ENCODE results near the gene RABEP1.

DNA sequence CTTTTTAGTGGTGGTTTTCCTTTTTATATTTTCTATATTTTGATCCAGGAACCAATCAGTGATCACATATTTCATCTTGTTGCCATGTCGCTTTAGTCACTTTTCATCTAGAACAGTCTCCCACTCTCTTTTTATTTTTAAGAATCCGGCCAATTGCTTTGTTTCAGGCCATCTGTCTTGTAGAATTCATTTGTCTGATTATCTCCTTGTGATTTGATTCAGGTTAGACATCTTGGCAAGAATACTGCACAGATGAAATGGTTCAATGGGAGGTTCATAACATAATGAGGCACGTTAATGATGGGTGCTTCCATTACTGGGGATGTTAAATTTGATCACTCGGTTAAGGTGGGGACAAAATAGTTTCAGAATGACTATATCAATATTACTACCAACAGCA is 88.3 kb downstream of the RABEP1 start:
- TF ChIP-seq EP300 (IDR thresholded peaks at IDR 0.05) = no peak
- TF ChIP-seq, protein P1, sequence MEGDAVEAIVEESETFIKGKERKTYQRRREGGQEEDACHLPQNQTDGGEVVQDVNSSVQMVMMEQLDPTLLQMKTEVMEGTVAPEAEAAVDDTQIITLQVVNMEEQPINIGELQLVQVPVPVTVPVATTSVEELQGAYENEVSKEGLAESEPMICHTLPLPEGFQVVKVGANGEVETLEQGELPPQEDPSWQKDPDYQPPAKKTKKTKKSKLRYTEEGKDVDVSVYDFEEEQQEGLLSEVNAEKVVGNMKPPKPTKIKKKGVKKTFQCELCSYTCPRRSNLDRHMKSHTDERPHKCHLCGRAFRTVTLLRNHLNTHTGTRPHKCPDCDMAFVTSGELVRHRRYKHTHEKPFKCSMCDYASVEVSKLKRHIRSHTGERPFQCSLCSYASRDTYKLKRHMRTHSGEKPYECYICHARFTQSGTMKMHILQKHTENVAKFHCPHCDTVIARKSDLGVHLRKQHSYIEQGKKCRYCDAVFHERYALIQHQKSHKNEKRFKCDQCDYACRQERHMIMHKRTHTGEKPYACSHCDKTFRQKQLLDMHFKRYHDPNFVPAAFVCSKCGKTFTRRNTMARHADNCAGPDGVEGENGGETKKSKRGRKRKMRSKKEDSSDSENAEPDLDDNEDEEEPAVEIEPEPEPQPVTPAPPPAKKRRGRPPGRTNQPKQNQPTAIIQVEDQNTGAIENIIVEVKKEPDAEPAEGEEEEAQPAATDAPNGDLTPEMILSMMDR (IDR thresholded peaks at IDR 0.05) = no peak
- TF ChIP-seq POLR2A (IDR thresholded peaks at IDR 0.05) = no peak
